GM19043 (cell line): ENCODE measurements around the gene SEC16B.

Experiments used
- ATAC-seq: cut with Tn5 transposase; IDR thresholded peaks from one replicate; pipeline ENCODE4 v1.9.1; 2021; ENCODE audit warnings: low read depth; ENCODE audit not compliant: unreplicated experiment

The SEC16B gene

DNA sequence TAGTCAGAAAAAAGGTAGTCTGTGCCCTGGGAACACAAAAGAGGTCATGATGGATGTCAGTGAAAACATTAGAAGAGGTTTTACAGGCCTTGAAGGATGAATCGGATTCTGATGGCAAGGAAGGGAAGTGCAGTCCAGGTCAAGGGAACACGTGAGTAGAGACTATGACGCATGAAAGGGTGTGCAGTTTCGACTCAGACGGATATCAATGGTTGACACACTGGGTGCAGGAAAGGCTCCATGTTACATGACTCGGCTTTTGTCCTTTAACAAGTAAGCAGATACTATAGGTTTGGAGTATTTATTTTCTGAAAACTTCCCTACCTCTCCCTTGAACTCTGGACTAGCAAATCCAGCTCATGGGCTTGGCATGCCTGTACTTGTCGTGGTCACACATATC is 55.3 kb downstream of the SEC16B start:
- ATAC-seq: no peak

DNA sequence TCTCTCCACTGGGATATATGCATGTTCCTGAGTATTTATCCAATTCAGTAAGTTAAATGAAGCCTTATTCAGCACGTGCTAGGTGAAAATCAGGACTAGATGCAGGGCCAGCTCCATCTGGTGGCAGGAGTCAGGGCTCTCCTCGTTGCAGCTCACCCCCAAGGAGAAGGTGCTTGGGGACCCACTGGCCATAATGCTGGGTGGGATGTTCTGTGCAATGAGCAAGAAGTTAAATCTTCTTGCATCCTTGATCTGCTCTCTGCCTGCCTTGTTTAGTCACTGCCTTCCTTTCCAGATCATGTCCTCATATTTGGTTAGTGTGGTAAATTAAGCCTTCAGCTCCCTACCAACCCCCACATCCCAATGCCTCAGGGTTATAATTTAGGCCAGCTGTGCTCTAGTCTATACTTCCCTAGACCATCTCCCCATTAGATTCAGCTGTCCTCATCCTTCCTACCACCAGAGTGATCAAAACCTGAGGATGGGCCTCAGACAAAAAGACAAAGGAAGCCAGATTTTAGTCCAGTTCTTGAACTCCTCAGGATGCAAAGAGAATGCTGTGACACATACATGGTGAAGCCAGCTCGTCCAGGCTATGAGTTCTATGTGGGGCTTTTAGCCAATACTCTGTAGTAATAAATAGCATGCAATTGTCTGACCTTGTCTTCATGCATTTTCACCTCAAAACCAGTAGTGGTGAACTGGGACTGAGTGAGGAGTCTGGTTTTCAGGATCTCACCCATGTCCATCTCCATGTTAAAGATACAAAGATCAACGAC is 55.9 kb downstream of the SEC16B start:
- no peak for ATAC-seq

DNA sequence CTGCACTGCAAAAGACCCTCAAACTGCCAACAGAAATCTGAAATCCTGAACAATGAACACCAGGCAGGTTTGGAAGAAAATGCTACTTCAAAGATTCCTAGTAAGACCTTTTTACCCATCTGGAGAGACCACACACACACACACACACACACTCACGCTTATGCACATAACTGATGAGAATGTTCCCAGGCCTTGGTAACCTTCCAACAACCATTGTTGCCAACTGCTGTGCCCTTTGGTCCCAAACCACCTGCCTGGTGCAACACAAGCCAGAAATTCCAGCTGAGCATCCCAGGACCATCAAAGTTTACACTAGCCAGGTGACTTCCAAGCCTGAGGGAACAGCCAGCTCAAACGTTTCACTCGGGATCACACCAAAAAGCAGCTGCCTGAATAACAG is 56.9 kb downstream of the SEC16B start:
- no peak for ATAC-seq

DNA sequence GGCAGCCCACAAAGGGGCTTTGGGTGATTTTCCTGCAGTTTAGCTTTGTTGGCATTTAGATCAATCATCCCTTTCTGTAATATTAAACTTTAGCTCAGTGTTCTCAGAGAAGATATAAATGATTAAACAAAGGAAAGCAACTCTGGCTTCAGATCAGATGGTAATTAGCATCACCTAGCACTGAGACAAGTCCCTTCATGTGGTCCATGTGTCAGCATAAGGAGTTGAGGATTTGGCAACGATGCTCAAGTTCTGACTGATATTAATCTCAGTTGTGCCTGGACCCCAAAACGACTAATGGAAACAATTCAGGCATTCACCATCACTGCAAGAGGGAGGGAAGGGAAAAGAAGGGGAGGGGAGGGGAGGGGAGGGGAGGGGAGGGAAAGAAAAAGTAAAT is 60.4 kb downstream of the SEC16B start:
- ATAC-seq: no peak

DNA sequence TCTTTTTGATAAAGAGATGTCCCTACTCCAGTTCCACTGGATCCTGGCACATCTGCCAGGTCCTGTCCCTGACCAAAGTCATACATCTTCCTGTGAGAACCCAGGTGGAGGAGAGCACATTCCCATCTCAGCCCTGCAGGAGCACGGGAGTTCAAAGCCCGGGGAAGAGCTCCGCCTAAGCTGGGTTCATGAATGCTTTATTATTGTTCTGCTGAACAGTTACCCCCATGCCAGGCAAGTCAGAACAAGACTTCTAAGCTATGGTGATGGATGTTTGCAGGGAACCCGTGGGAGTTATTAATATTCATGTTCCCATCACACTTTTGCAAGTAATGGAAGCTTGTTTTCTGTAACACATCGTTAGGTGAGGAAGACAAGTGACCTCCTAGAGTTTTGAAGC is 62.9 kb downstream of the SEC16B start:
- no peak for ATAC-seq

DNA sequence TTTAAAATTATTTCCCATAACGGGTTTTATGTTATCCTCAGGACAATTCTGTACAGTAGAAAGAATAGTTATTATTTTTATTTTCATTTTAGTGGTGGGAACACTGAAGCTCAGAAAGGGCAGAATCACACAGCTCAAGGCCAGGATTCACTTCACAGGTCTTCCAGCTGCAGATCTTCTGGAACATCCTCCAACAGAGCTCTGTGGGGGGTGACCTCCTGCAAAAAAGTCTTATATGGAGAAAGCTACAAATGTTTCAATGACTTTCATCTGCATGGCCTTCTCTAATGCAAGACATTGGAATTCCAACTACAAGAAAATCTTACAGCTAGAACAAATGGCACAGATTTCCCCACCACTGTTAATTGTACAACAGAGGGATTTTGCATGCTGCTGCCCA is 64.2 kb downstream of the SEC16B start:
- no peak for ATAC-seq

DNA sequence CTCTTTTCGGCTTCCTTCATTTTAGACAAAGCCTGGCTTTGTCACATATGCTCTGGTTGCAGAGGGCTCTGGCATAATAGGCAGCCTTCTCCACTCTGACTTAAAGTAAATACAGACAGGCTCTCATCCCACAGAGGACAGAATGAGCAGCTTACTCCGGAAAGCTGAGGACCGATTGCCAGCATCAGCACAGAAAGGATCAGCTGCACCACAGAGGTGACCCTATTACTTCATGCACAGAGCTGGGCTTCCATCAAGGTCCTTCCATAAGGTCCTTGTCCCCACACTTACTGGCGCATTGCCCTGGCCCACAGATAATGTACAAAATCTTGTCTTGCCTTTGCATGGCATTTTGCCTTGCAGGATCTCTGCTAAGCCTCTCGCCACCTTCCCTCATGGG is 67.6 kb downstream of the SEC16B start:
- no peak for ATAC-seq

DNA sequence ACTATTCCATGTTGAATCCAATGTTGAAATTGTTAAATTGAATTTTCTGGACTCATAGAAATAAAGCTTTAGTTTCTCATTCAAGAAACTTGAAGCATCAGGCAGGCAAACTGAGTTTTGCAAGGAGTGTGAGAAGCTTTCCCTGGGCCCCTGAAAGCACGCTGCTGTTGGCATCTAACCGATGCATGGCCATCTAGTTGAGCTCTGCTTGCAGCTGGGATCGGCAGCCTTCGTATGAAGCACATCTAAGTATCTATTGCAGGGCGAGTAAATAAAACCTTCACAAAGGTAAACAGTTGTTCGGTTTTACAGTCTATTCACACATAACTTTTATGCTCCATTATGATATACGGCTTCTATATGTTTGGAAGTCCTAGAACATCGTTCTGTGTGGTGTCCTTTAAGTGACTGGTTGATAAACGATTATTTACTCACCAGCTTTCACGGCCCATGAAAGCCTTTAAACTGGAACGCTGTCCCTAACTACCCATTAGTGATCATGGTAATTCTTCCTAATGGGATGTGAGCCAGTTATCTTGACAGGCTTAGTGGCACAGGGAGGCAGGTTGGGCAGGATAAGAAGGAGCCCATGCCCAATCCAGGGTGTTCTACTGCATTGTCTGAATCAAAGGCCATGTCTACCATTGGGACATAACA is 71.7 kb downstream of the SEC16B start:
- no peak for ATAC-seq

DNA sequence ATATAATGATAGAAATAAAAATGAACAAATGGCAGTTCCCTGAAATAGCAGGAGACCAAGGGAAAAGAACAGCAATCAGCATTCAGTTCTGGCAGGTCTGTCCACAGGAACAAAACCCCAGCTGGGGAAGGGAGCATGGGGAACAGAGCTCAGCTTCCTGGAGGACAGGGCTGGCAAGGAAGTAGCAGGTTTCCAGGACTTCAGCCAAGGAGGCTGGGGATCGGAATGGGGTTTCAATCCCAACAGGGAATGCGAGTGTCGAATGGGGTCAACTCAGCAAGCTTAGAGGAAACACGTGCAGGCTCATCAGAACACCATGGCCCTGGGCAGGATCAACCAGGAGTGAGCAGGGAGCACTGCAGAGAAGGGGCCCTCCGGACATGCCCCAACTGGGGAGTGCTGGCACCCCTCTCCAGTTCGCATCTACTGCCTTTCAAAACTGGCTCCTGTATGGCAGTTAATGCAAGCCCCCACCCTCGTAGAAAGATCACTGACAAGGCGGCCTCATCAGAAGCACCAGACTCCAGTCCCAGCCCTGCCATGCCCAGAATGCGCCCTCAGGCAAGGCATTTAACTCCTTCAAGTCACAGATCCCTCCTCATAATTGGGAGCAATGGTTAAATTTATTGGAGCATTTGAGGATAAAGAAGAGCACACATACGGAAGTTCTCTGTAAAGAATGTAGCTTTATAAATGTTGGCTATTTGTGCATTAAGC is 72.4 kb downstream of the SEC16B start:
- ATAC-seq: no peak
